Measurements from ENCODE around the gene MAST3. TPM values are rescaled to one million over a fixed set of nuclear protein-coding genes. Genes with fewer than 3 reads are reported as not detected.

The MAST3 gene
- total RNA-seq, 1 experiment from 2014 or later = 14.1 TPM

DNA sequence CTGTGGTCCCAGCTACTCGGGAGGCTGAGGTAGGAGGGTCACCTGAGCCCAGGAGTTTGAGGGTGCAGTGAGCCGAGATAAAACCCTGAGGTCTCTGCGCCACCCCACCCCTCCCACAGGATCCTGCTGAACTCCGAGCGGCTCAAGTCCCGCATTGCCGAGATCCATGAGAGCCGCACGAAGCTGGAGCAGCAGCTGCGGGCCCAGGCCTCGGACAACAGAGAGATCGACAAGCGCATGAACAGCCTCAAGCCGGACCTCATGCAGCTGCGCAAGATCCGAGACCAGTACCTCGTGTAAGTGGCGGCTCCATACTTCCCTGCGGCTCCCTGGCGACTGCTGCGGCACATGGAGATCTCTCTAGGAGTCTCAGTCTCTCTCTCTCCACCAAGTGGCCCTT lies 69.4 kb downstream of the MAST3 start:
- DNase-seq = no peak
- intact Hi-C loops (cut with micrococcal nuclease; ENCODE audit: unreplicated experiment) = no loop called here
- no peak overlapping the region for H3K4me2 ChIP-seq
- no peaks in the 10 kb centered on the region for H3K79me2 ChIP-seq (ENCODE audit: low read depth)
- POLR2A ChIA-PET (ENCODE audit: unreplicated experiment) = no interaction called here
- no peak overlapping the region for H3K4me3 ChIP-seq
- peaks cover 56% of the 10 kb centered on the region for H3F3A ChIP-seq (ENCODE audit: insufficient read depth, low read depth)
- no peak overlapping the region for H2AFZ ChIP-seq
- no peaks in the 10 kb centered on the region for H3K9me2 ChIP-seq (ENCODE audit: insufficient read depth)
- CTCF ChIA-PET = no interaction called here
- no peaks in the 10 kb centered on the region for H3K9me3 ChIP-seq (ENCODE audit: insufficient read depth, low read depth)
- H4K20me1 ChIP-seq (ENCODE audit: insufficient read depth) = peaks cover 12% of the 10 kb centered on the region
- BruUV-seq (replicated peaks) = no TSS peak
- no peaks in the 10 kb centered on the region for H3K4me1 ChIP-seq (replicated peaks; ENCODE audit: insufficient read depth)
- H3K36me3 ChIP-seq (ENCODE audit: low read depth) = peaks cover 13% of the 10 kb centered on the region; the same call in 1 of the 2 replicates
- TF ChIP-seq CTCF (conservative IDR thresholded peaks at IDR 0.05) (no peak), EZH2 (IDR thresholded peaks at IDR 0.05; ENCODE audit: low read depth) (no peak)
- H3K27ac ChIP-seq = no peak overlapping the region
- H3K27me3 ChIP-seq (ENCODE audit: insufficient read depth, low read depth) = no peaks in the 10 kb centered on the region

DNA sequence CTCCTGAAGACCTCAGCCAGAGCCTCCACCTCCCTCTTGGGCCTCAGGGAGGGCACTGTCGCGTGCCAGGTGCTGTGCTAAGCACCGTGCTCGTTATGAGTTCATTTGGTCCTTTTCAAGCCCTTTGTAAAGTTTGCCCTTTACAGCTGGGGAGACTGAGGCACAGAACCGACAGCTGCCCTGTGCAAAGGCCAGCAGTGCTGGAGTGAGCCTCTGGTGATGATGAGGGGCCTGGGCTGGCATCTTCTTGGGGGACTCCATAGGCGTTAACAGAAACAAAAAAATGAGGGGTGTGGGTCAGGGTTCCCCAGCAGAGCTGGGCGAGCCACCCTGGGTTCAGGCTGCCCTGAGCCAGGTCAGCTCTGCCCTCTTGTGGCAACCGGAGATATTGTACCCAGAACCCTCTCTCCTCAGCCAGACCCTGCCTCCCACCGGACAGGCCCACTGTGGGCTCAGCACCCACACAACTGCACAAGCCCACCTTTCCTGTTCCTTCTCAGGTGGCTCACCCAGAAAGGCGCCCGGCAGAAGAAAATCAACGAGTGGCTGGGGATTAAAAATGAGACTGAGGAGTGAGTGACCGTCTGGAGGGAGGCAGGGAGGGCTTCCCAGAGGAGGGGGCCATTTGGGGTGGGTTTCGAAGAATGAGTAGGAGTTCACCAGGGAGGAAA lies 70.5 kb downstream of the MAST3 start:
- Histone ChIP-seq H2AFZ (no peak overlapping the region), H3K27ac (no peak overlapping the region), H3K4me1 (replicated peaks; ENCODE audit: insufficient read depth) (no peaks in the 10 kb centered on the region), H3K9me2 (ENCODE audit: insufficient read depth) (no peaks in the 10 kb centered on the region), H3K79me2 (ENCODE audit: low read depth) (no peaks in the 10 kb centered on the region), H3K4me2 (no peak overlapping the region), H3F3A (ENCODE audit: insufficient read depth, low read depth) (peaks cover 58% of the 10 kb centered on the region), H3K27me3 (ENCODE audit: insufficient read depth, low read depth) (no peaks in the 10 kb centered on the region), H3K9me3 (ENCODE audit: insufficient read depth, low read depth) (no peaks in the 10 kb centered on the region), H3K4me3 (no peak overlapping the region), H4K20me1 (ENCODE audit: insufficient read depth) (peaks cover 9% of the 10 kb centered on the region; the same call in 1 of the 2 replicates), H3K36me3 (ENCODE audit: low read depth) (peaks cover 11% of the 10 kb centered on the region; the same call in 1 of the 2 replicates)
- peak in 1 of 2 experiments; percentile 42 for DNase-seq
- TF ChIP-seq CTCF (conservative IDR thresholded peaks at IDR 0.05) = peak; percentile 90
- no peak for TF ChIP-seq EZH2 (IDR thresholded peaks at IDR 0.05; ENCODE audit: low read depth)
- POLR2A ChIA-PET (ENCODE audit: unreplicated experiment) = no interaction called here
- CTCF ChIA-PET = interaction anchor here (0.6 to 1.0 kb wide), 2 partner anchors 55 to 123 kb away, joined by 3 to 9 read pairs; no protein-coding TSS in a partner anchor
- intact Hi-C loops (cut with micrococcal nuclease; ENCODE audit: unreplicated experiment) = no loop called here
- no TSS peak for BruUV-seq (replicated peaks)

GRCh38 chr19:18168673-18169381 lies 71.2 kb downstream of the MAST3 start:
- Histone ChIP-seq H3K4me3 (no peak overlapping the region), H3K79me2 (ENCODE audit: low read depth) (no peaks in the 10 kb centered on the region), H3K4me1 (replicated peaks; ENCODE audit: insufficient read depth) (peaks cover 4% of the 10 kb centered on the region; the same call in 1 of the 2 replicates), H3K9me3 (ENCODE audit: insufficient read depth, low read depth) (no peaks in the 10 kb centered on the region), H2AFZ (no peak overlapping the region), H3K9me2 (ENCODE audit: insufficient read depth) (no peaks in the 10 kb centered on the region), H3K27me3 (ENCODE audit: insufficient read depth, low read depth) (no peaks in the 10 kb centered on the region), H3F3A (ENCODE audit: insufficient read depth, low read depth) (peaks cover 63% of the 10 kb centered on the region), H4K20me1 (ENCODE audit: insufficient read depth) (peaks cover 9% of the 10 kb centered on the region; the same call in 1 of the 2 replicates), H3K36me3 (ENCODE audit: low read depth) (peaks cover 4% of the 10 kb centered on the region; the same call in 1 of the 2 replicates), H3K27ac (no peak overlapping the region), H3K4me2 (no peak overlapping the region)
- no peak for TF ChIP-seq EZH2 (IDR thresholded peaks at IDR 0.05; ENCODE audit: low read depth)
- intact Hi-C loops (cut with micrococcal nuclease; ENCODE audit: unreplicated experiment) = no loop called here
- DNase-seq = no peak
- CTCF ChIA-PET = interaction anchor here (1.0 kb wide), 1 partner anchor 56 kb away, joined by 3 read pairs; no protein-coding TSS in a partner anchor
- no TSS peak for BruUV-seq (replicated peaks)
- POLR2A ChIA-PET (ENCODE audit: unreplicated experiment) = no interaction called here

Measured in PC-9 (cell line).